Ovary (tissue), 9 donors: ENCODE measurements around the gene CEP126. TPM values are rescaled to one million over a fixed set of nuclear protein-coding genes. Genes with fewer than 3 reads are reported as not detected.
A peak's percentile ranks its signal among the peaks of the same experiment; 100 is the strongest.

Experiments used
- DNase-seq, 5 donors: peaks; one replicate each; pipeline ENCODE4 v3.0.0-alpha.2; 2019 to 2020
- H3K27ac ChIP-seq, 2 donors: fragments of 200-600 bp; one replicate each; pipeline versions ENCODE4 v1.5.1 to v1.8.0; 2019 to 2022
- H3K27me3 ChIP-seq: fragments of 200-600 bp; one replicate; pipeline ENCODE4 v1.8.0; 2022
- H3K36me3 ChIP-seq: fragments of 200-600 bp; sonication (generic); one replicate; pipeline ENCODE4 v1.5.1; 2019
- H3K4me1 ChIP-seq: one replicate; pipeline ENCODE4 v1.8.1; 2013; ENCODE audit warnings: mild to moderate bottlenecking, moderate library complexity; ENCODE audit not compliant: insufficient read depth
- H3K4me3 ChIP-seq: fragments of 200-600 bp; sonication (generic); one replicate; pipeline ENCODE4 v1.5.1; 2017
- H3K9me3 ChIP-seq, 2 donors: fragments of 200-600 bp in 1 of 2; sonication (generic) in 1 of 2; one replicate each; pipeline versions ENCODE4 v1.5.1 to v1.8.1; 2013 to 2019; ENCODE audit warnings: mild to moderate bottlenecking in 1 of 2, moderate library complexity in 1 of 2
- CTCF ChIP-seq, 3 donors: fragments of 450-650 bp in 2 of 3; fragments of 200-600 bp in 1 of 3; IDR thresholded peaks; one replicate each; pipeline versions ENCODE4 v1.5.1 to v1.8.0; 2016 to 2022; ENCODE audit warnings: antibody characterized with exemption in 3 of 3, mild to moderate bottlenecking in 1 of 3
- EP300 ChIP-seq: sonication (generic); formaldehyde crosslinking; IDR thresholded peaks from one replicate; pipeline ENCODE4 v1.6.1; 2017; ENCODE audit warnings: antibody characterized with exemption
- POLR2A ChIP-seq: fragments of 450-650 bp; IDR thresholded peaks from one replicate; pipeline ENCODE4 v1.6.1; 2017; ENCODE audit warnings: antibody characterized with exemption, mild to moderate bottlenecking, moderate library complexity
- WGBS, 3 donors: extraction: QIAGEN DNeasy Blood & Tissue Kit in 1 of 3; methylation state at CpG; one replicate each; pipeline versions ENCODE4 v1.1.5 to v1.1.7; 2013 to 2017; 5-methylcytosine and 5-hydroxymethylcytosine counted together
- intact Hi-C, 4 donors: fragments of 100-400 bp; cut with DNase I; formaldehyde crosslinking; loops; one replicate each; pipeline versions ENCODE4 v1.11.0 to v1.15.1; 2022 to 2023
- polyA plus RNA-seq, 2 donors: library from polyadenylated mRNA; stranded (reverse); fragments of 200-250 nt in 1 of 2; fragments of 350-450 nt in 1 of 2; fragmentation: Illumina TruSeq in 1 of 2; extraction: RNeasy Lipid Tissue Mini Kit (QIAGEN cat#74804) in 1 of 2; gene quantifications; one replicate each; pipeline ENCODE4 v1.2.3, GENCODE V29; 2013 to 2014
- total RNA-seq, 7 donors: library from RNA; depleted of rRNA in 2 of 7; stranded (reverse); fragments of >200 nt in 2 of 7; fragmentation: NEBNext Ultra II Directional in 3 of 7; extraction: Animal tissue kit (Norgen Biotek cat#: 25700) in 3 of 7; gene quantifications; one replicate each; pipeline versions ENCODE4 v1.1.0 to v1.2.4, GENCODE V29; 2016 to 2023
- donor health status: DM: no; HTN: no; CAD: no; lungs with moderate emphysema.
- donor health status: DM: no; HTN: no; CAD: no.
- donor health status: Bipolar disorder and iron deficiency.
- donor health status: DM: yes; HTN: yes; CAD: no.
- donor health status: DM: no; HTN: no; CAD: no.
- donor health status: DM: yes; HTN: yes; CAD: no.

The CEP126 gene
- total and polyA plus RNA-seq, 9 donors: 5.9 to 10.8 (median 9.4) TPM

DNA sequence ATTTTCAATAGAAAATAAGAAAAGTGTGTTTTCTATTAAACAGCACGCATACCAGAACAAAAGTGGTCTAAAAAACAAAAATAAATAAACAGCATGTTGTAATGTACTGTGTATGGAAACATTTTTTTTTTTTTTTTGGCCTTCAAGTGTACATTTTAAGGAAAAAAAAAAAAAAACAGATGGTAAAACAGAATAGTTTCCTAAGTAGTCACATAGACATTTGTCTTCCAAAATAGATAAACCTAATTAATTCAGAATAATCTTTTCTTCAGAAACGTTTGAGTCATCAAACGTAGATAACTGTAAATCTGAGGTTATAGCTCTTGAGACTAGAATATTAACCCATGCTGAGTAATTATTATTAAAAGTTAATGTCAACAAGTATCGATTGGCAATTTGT is 132.0 kb downstream of the CEP126 start:
- no peaks in the 10 kb centered on the region for H3K36me3 ChIP-seq
- intact Hi-C loops: no loop called here
- WGBS, 3 donors: 10 to 17% (median 11%) methylated on average over 4 of the region's 4 CpGs
- no peak for TF ChIP-seq EP300
- no peaks in the 10 kb centered on the region for H3K9me3 ChIP-seq
- H3K4me3 ChIP-seq: peak overlapping the region; percentile 61
- peaks cover 2% of the 10 kb centered on the region for H3K4me1 ChIP-seq
- H3K27ac ChIP-seq: peak overlapping the region in 1 of 2 donors; percentile 62
- H3K27me3 ChIP-seq: peaks cover 2% of the 10 kb centered on the region
- DNase-seq: no peak

GRCh38 chr11:102047305-102047924 is 132.6 kb downstream of the CEP126 start, which contains the start of gene CFAP300:
CFAP300 (plus strand) TSS chr11:102047437; CDS start chr11:102047471, 34 bp downstream.
- intact Hi-C loops: no loop called here
- Histone ChIP-seq H3K36me3 (no peaks in the 10 kb centered on the region), H3K27ac (peak within 1 kb of the TSS; percentile 62 to 84), H3K27me3 (peaks cover 2% of the 10 kb centered on the region), H3K4me3 (peak within 1 kb of the TSS; percentile 61), H3K9me3 (no peaks in the 10 kb centered on the region), H3K4me1 (peaks cover 2% of the 10 kb centered on the region)
- peak; percentile 86 to 95 (median 92) for DNase-seq
- WGBS, 3 donors: 1 to 2% (median 1%) methylated on average over 45 of the region's 45 CpGs
- no peak for TF ChIP-seq CTCF (IDR thresholded peaks at IDR 0.05)
- peak; percentile 63 for TF ChIP-seq POLR2A

Other genes with a start within 250 kb of the CEP126 start
- gene ANGPTL5, start 1.5 kb downstream of the CEP126 start, total RNA-seq: 10 to 100 TPM in 5 of 7 donors, 1 to 10 TPM in 2; 2.8 to 21.7 (median 16.8) TPM
- 10 to 100 TPM in 1 of 2 donors, 1 to 10 TPM in 1; 5.0 to 41.0 TPM for gene ANGPTL5, start 1.5 kb downstream of the CEP126 start, polyA plus RNA-seq
- 10 to 100 TPM in 1 of 7 donors, 1 to 10 TPM in 6; 2.1 to 20.1 (median 6.1) TPM for gene CFAP300, start 132.4 kb downstream of the CEP126 start, total RNA-seq
- 1 to 10 TPM; 3.0 to 3.9 TPM for gene CFAP300, start 132.4 kb downstream of the CEP126 start, polyA plus RNA-seq
- gene YAP1, start 195.4 kb downstream of the CEP126 start, total RNA-seq: 100 to 1,000 TPM; 104 to 184 (median 147) TPM
- 100 to 1,000 TPM in 1 of 2 donors, 10 to 100 TPM in 1; 70.3 to 152 TPM for gene YAP1, start 195.4 kb downstream of the CEP126 start, polyA plus RNA-seq